Peyer's patch (tissue), 4 donors: Measurements from ENCODE around the gene ERC2.

ENCODE experiments used
- CTCF ChIP-seq, 6 experiments: fragments of 450-650 bp in 4 of 6; fragments of 200-600 bp in 2 of 6; sonication (generic) in 1 of 6; IDR thresholded peaks; one replicate each; pipeline ENCODE4 v1.5.1; 2017 to 2019; ENCODE audit warnings: antibody characterized with exemption in 6 of 6, mild to moderate bottlenecking in 3 of 6, moderate library complexity in 1 of 6
- POLR2A ChIP-seq, 2 donors: fragments of 450-650 bp; IDR thresholded peaks; one replicate each; pipeline ENCODE4 v1.5.1; 2017; ENCODE audit warnings: antibody characterized with exemption in 2 of 2, mild to moderate bottlenecking in 2 of 2, moderate library complexity in 2 of 2

- TF ChIP-seq CTCF (IDR thresholded peaks at IDR 0.05) = no peak
- TF ChIP-seq POLR2A (IDR thresholded peaks at IDR 0.05) = no peak
These were observed 715.4 kb downstream of the ERC2 start for GRCh38 chr3:55752911-55753310.
